Measurements from ENCODE around the gene GREB1L. TPM values are rescaled to one million over a fixed set of nuclear protein-coding genes. Genes with fewer than 3 reads are reported as not detected.

GREB1L gene
- total RNA-seq, 5 donors from 2014 or later (not counting 1 experiment from before 2014, with no cell fraction given): 0.09 TPM; not detected in 4

- no peak overlapping the region for H3K4me3 ChIP-seq (ENCODE audit: control insufficient read depth in 1 of 2, extremely low read depth in 1 of 2, low read length in 1 of 2)
- no peak overlapping the region for H3K27ac ChIP-seq (ENCODE audit: low read length)
- Mint-ChIP-seq H3K27me3 (peaks cover 24 to 38% of the 10 kb centered on the region in 2 donors), H3K4me3 (no peak overlapping the region), H3K36me3 (no peaks in the 10 kb centered on the region), H3K9me3 (no peaks in the 10 kb centered on the region), H3K27ac (no peak overlapping the region), H3K4me1 (no peaks in the 10 kb centered on the region)
- POLR2A ChIA-PET: no interaction called here
- H3K27me3 ChIP-seq (replicated peaks in 1 of 2; ENCODE audit: control insufficient read depth in 2 of 2, extremely low read depth in 1 of 2, insufficient read depth in 2 of 2, low read length in 1 of 2): peaks cover 0 to 10% of the 10 kb centered on the region in 2 experiments
- H3K9me3 ChIP-seq: no peaks in the 10 kb centered on the region
- H3K4me1 ChIP-seq (ENCODE audit: control insufficient read depth in 1 of 2, extremely low read depth in 1 of 2, insufficient read depth in 2 of 2, low read length in 2 of 2): no peaks in the 10 kb centered on the region
- DNase-seq: no peak
- no peak for ATAC-seq (replicated peaks in 1 of 4)
- H3K36me3 ChIP-seq (ENCODE audit: control insufficient read depth in 2 of 2, extremely low read depth in 1 of 2, insufficient read depth in 1 of 2, low read length in 1 of 2): no peaks in the 10 kb centered on the region
- WGBS (ENCODE audit: insufficient coverage): 88% methylated on average over 3 of the region's 4 CpGs
- CTCF ChIA-PET: no interaction called here
Measured at GRCh38 chr18:21461460-21461859, 219.4 kb downstream of the GREB1L start.

- no peak overlapping the region for H3K27ac Mint-ChIP-seq
- no peaks in the 10 kb centered on the region for H3K9me3 Mint-ChIP-seq
Measured at GRCh38 chr18:21463718-21464117, 221.7 kb downstream of the GREB1L start.

GRCh38 chr18:21468514-21469164 is 226.6 kb downstream of the GREB1L start:
- Mint-ChIP-seq H3K27me3 (peaks cover 17 to 29% of the 10 kb centered on the region in 2 donors), H3K9me3 (peaks cover 0 to 3% (median 0%) of the 10 kb centered on the region in 3 donors), H3K4me1 (no peaks in the 10 kb centered on the region), H3K27ac (no peak overlapping the region), H3K4me3 (no peak overlapping the region), H3K36me3 (no peaks in the 10 kb centered on the region)
- Histone ChIP-seq H3K27ac (ENCODE audit: low read length) (no peak overlapping the region), H3K27me3 (replicated peaks in 1 of 2; ENCODE audit: control insufficient read depth in 2 of 2, extremely low read depth in 1 of 2, insufficient read depth in 2 of 2, low read length in 1 of 2) (peaks cover 0 to 6% of the 10 kb centered on the region in 2 experiments), H3K9me3 (no peaks in the 10 kb centered on the region), H3K4me3 (ENCODE audit: control insufficient read depth in 1 of 2, extremely low read depth in 1 of 2, low read length in 1 of 2) (no peak overlapping the region), H3K36me3 (ENCODE audit: control insufficient read depth in 2 of 2, extremely low read depth in 1 of 2, insufficient read depth in 1 of 2, low read length in 1 of 2) (no peaks in the 10 kb centered on the region), H3K4me1 (ENCODE audit: control insufficient read depth in 1 of 2, extremely low read depth in 1 of 2, insufficient read depth in 2 of 2, low read length in 2 of 2) (no peaks in the 10 kb centered on the region)
- ChIA-PET CTCF (no interaction called here), POLR2A (no interaction called here)
- DNase-seq (no peak), ATAC-seq (replicated peaks in 1 of 4) (no peak)
- 73% methylated on average over 4 of the region's 4 CpGs for WGBS (ENCODE audit: insufficient coverage)

More at GRCh38 chr18:21463718-21464117, 221.7 kb downstream of the GREB1L start:
- WGBS (ENCODE audit: insufficient coverage): 30% methylated on average over 2 of the region's 3 CpGs
- H3K4me3 Mint-ChIP-seq: no peak overlapping the region
- Histone ChIP-seq H3K36me3 (ENCODE audit: control insufficient read depth in 2 of 2, extremely low read depth in 1 of 2, insufficient read depth in 1 of 2, low read length in 1 of 2) (no peaks in the 10 kb centered on the region), H3K4me1 (ENCODE audit: control insufficient read depth in 1 of 2, extremely low read depth in 1 of 2, insufficient read depth in 2 of 2, low read length in 2 of 2) (no peaks in the 10 kb centered on the region), H3K27me3 (replicated peaks in 1 of 2; ENCODE audit: control insufficient read depth in 2 of 2, extremely low read depth in 1 of 2, insufficient read depth in 2 of 2, low read length in 1 of 2) (peaks cover 0 to 7% of the 10 kb centered on the region in 2 experiments), H3K9me3 (no peaks in the 10 kb centered on the region), H3K4me3 (ENCODE audit: control insufficient read depth in 1 of 2, extremely low read depth in 1 of 2, low read length in 1 of 2) (no peak overlapping the region), H3K27ac (ENCODE audit: low read length) (no peak overlapping the region)
- no peaks in the 10 kb centered on the region for H3K36me3 Mint-ChIP-seq
- CTCF ChIA-PET: no interaction called here
- H3K4me1 Mint-ChIP-seq: no peaks in the 10 kb centered on the region
- ATAC-seq (replicated peaks in 1 of 4) (no peak), DNase-seq (no peak)
- peaks cover 27 to 45% of the 10 kb centered on the region in 2 donors for H3K27me3 Mint-ChIP-seq
- POLR2A ChIA-PET: no interaction called here

GRCh38 chr18:21472741-21473140 is 230.7 kb downstream of the GREB1L start:
- H3K9me3 Mint-ChIP-seq: peaks cover 0 to 5% (median 0%) of the 10 kb centered on the region in 3 donors
- no peaks in the 10 kb centered on the region for H3K36me3 ChIP-seq (ENCODE audit: control insufficient read depth in 2 of 2, extremely low read depth in 1 of 2, insufficient read depth in 1 of 2, low read length in 1 of 2)

GRCh38 chr18:21474621-21475020 is 232.6 kb downstream of the GREB1L start:
- ATAC-seq (replicated peaks in 1 of 4): no peak
- H3K4me1 ChIP-seq (ENCODE audit: control insufficient read depth in 1 of 2, extremely low read depth in 1 of 2, insufficient read depth in 2 of 2, low read length in 2 of 2): no peaks in the 10 kb centered on the region
- no peaks in the 10 kb centered on the region for H3K9me3 ChIP-seq
- ChIA-PET POLR2A (no interaction called here), CTCF (interaction anchor here in 1 of 2 donors (0.5 kb wide), 1 partner anchor 13 kb away, joined by 3 read pairs; no protein-coding TSS in a partner anchor)
- H3K36me3 Mint-ChIP-seq: no peaks in the 10 kb centered on the region
- no peaks in the 10 kb centered on the region for H3K4me1 Mint-ChIP-seq
- H3K4me3 ChIP-seq (ENCODE audit: control insufficient read depth in 1 of 2, extremely low read depth in 1 of 2, low read length in 1 of 2): no peak overlapping the region
- H3K9me3 Mint-ChIP-seq: peaks cover 0 to 5% (median 0%) of the 10 kb centered on the region in 3 donors
- no peak for DNase-seq
- no peaks in the 10 kb centered on the region for H3K36me3 ChIP-seq (ENCODE audit: control insufficient read depth in 2 of 2, extremely low read depth in 1 of 2, insufficient read depth in 1 of 2, low read length in 1 of 2)
- no peak overlapping the region for H3K4me3 Mint-ChIP-seq
- H3K27ac ChIP-seq (ENCODE audit: low read length): no peak overlapping the region
- no CpG with 5 or more reads among the region's 2 CpGs for WGBS (ENCODE audit: insufficient coverage)
- H3K27ac Mint-ChIP-seq: no peak overlapping the region
- peaks cover 0 to 15% of the 10 kb centered on the region in 2 experiments for H3K27me3 ChIP-seq (replicated peaks in 1 of 2; ENCODE audit: control insufficient read depth in 2 of 2, extremely low read depth in 1 of 2, insufficient read depth in 2 of 2, low read length in 1 of 2)
- H3K27me3 Mint-ChIP-seq: peaks cover 14 to 21% of the 10 kb centered on the region in 2 donors

More at GRCh38 chr18:21472741-21473140, 230.7 kb downstream of the GREB1L start:
- POLR2A ChIA-PET: no interaction called here
- H3K27me3 ChIP-seq (replicated peaks in 1 of 2; ENCODE audit: control insufficient read depth in 2 of 2, extremely low read depth in 1 of 2, insufficient read depth in 2 of 2, low read length in 1 of 2): peaks cover 0 to 12% of the 10 kb centered on the region in 2 experiments
- Mint-ChIP-seq H3K27ac (no peak overlapping the region), H3K36me3 (no peaks in the 10 kb centered on the region), H3K27me3 (peaks cover 14 to 21% of the 10 kb centered on the region in 2 donors), H3K4me1 (no peaks in the 10 kb centered on the region), H3K4me3 (no peak overlapping the region)
- no peak overlapping the region for H3K4me3 ChIP-seq (ENCODE audit: control insufficient read depth in 1 of 2, extremely low read depth in 1 of 2, low read length in 1 of 2)
- ATAC-seq (replicated peaks in 1 of 4) (no peak), DNase-seq (no peak)
- no peak overlapping the region for H3K27ac ChIP-seq (ENCODE audit: low read length)
- WGBS (ENCODE audit: insufficient coverage): no CpG with 5 or more reads among the region's 2 CpGs
- H3K9me3 ChIP-seq: no peaks in the 10 kb centered on the region
- no peaks in the 10 kb centered on the region for H3K4me1 ChIP-seq (ENCODE audit: control insufficient read depth in 1 of 2, extremely low read depth in 1 of 2, insufficient read depth in 2 of 2, low read length in 2 of 2)
- CTCF ChIA-PET: interaction anchor here in 1 of 2 donors (0.6 kb wide), 1 partner anchor 162 kb away, joined by 3 read pairs; no protein-coding TSS in a partner anchor

- H3K9me3 Mint-ChIP-seq: no peaks in the 10 kb centered on the region
- DNase-seq (no peak), ATAC-seq (replicated peaks in 1 of 4) (no peak)
- H3K4me1 Mint-ChIP-seq: no peaks in the 10 kb centered on the region
- H3K36me3 ChIP-seq (ENCODE audit: control insufficient read depth in 2 of 2, extremely low read depth in 1 of 2, insufficient read depth in 1 of 2, low read length in 1 of 2): no peaks in the 10 kb centered on the region
- no CpG with 5 or more reads among the region's 5 CpGs for WGBS (ENCODE audit: insufficient coverage)
- no peak overlapping the region for H3K4me3 ChIP-seq (ENCODE audit: control insufficient read depth in 1 of 2, extremely low read depth in 1 of 2, low read length in 1 of 2)
- H3K27me3 Mint-ChIP-seq: peaks cover 11 to 19% of the 10 kb centered on the region in 2 donors
- H3K36me3 Mint-ChIP-seq: no peaks in the 10 kb centered on the region
- H3K27ac Mint-ChIP-seq: no peak overlapping the region
- peaks cover 0 to 8% of the 10 kb centered on the region in 2 experiments for H3K27me3 ChIP-seq (replicated peaks in 1 of 2; ENCODE audit: control insufficient read depth in 2 of 2, extremely low read depth in 1 of 2, insufficient read depth in 2 of 2, low read length in 1 of 2)
- no peak overlapping the region for H3K4me3 Mint-ChIP-seq
- ChIA-PET CTCF (no interaction called here), POLR2A (no interaction called here)
- H3K4me1 ChIP-seq (ENCODE audit: control insufficient read depth in 1 of 2, extremely low read depth in 1 of 2, insufficient read depth in 2 of 2, low read length in 2 of 2): no peaks in the 10 kb centered on the region
- H3K27ac ChIP-seq (ENCODE audit: low read length): no peak overlapping the region
- no peaks in the 10 kb centered on the region for H3K9me3 ChIP-seq
Measured at GRCh38 chr18:21479721-21480120, 237.7 kb downstream of the GREB1L start.

Data from T-cell (primary cell).